Ovary (tissue), 3 donors: ENCODE measurements around the gene SCRN2.

Source experiments
- CTCF ChIP-seq, 3 donors: fragments of 450-650 bp in 2 of 3; fragments of 200-600 bp in 1 of 3; IDR thresholded peaks; one replicate each; pipeline versions ENCODE4 v1.5.1 to v1.8.0; 2016 to 2022; ENCODE audit warnings: antibody characterized with exemption in 3 of 3, mild to moderate bottlenecking in 1 of 3
- EP300 ChIP-seq: sonication (generic); formaldehyde crosslinking; IDR thresholded peaks from one replicate; pipeline ENCODE4 v1.6.1; 2017; ENCODE audit warnings: antibody characterized with exemption
- POLR2A ChIP-seq: fragments of 450-650 bp; IDR thresholded peaks from one replicate; pipeline ENCODE4 v1.6.1; 2017; ENCODE audit warnings: antibody characterized with exemption, mild to moderate bottlenecking, moderate library complexity
- donor health status: DM: no; HTN: no; CAD: no.

DNA sequence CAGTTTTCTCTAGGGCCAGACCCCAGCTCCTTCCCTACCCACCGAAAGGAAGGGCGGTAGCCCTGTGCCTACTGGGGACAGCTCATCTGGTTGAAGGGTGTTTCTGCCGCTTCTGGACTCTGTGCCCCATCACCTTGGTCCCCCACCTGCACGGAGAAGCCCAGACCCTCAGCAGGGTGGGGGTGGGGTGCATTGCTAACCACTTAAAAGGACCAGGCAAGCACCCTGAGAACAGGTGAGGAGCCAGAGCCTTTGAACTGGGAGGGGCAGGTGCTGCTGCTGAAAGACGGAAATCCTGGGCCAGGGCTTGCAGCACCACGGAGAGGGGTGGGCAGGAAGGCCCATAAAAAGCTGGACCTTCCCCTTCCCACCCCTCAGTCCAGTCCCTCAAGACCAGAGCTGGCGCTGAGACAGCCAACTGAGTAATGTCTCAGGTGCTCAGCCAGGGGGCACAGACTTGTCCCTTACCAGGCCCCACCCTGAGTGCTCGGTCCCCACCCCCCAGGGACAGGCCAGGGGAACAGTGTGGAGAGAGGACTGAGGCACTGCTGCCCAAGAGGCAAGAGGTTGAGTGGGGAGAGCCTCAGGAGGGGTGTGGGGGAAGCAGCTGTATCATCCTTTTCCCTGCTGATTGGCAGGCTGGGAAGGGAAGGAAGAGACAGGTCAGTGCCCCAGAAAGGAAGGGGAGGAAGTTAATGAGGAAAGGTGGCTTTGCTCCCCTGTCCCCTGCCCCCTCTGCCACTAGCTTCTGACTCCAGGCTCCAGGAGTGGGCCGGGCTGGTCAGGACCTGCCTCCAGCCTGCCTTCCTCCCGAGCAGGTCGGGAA is 44.0 kb upstream of the SCRN2 start:
- TF ChIP-seq CTCF (IDR thresholded peaks at IDR 0.05) (no peak), POLR2A (no peak), EP300 (no peak)
